HEK293 (cell line): ENCODE measurements around the gene KRTAP5-8.

Source experiments
- KLF9 ChIP-seq: fragments of 450-650 bp; formaldehyde crosslinking; IDR thresholded peaks from 2 replicates; pipeline ENCODE4 v1.5.1; 2016; ENCODE audit warnings: missing biosample characterization, missing genetic modification characterization, low read depth
- ZNF341 ChIP-seq: fragments of 450-650 bp; formaldehyde crosslinking; IDR thresholded peaks from 2 replicates; pipeline ENCODE4; 2016; ENCODE audit warnings: low read depth, missing biosample characterization, missing genetic modification characterization
- ZNF394 ChIP-seq: fragments of 450-650 bp; formaldehyde crosslinking; IDR thresholded peaks from 2 replicates; pipeline ENCODE4 v1.5.1; 2016; ENCODE audit warnings: missing biosample characterization, missing genetic modification characterization, mild to moderate bottlenecking, moderate library complexity, borderline replicate concordance
- ZNF654 ChIP-seq: fragments of 450-650 bp; formaldehyde crosslinking; IDR thresholded peaks from 2 replicates; pipeline ENCODE4 v1.5.1; 2016; ENCODE audit warnings: low read depth, missing biosample characterization, missing genetic modification characterization
- TF ChIP-seq, protein P1 (sequence below): fragments of 450-650 bp; formaldehyde crosslinking; IDR thresholded peaks from 2 replicates; pipeline ENCODE4 v1.5.1; 2017; ENCODE audit warnings: missing biosample characterization, mild to moderate bottlenecking, missing genetic modification characterization, moderate library complexity
- TF ChIP-seq, protein P2 (sequence below): fragments of 450-650 bp; formaldehyde crosslinking; IDR thresholded peaks from 2 replicates; pipeline ENCODE4 v1.5.1; 2016; ENCODE audit warnings: missing biosample characterization, missing genetic modification characterization

DNA sequence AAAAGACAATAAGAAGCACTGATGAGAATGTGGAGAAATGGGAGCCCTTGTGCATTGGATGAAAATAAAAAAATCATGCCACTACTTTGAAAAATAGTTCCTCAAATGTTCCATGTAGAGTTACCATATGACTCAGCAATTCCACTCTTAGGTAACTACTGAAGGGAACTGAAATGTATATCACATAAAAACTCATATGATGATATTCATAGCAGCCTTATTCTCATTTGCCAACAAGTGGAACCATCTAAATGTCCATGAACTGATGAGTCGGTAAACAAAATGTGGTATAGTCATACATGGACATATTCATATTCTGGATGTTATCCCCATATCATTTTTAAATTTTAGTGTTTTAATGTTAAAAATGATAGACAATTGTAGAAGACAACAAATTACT, 13.9 kb downstream of the KRTAP5-8 start:
- no peak for TF ChIP-seq ZNF394 (tag by site-specific recombination)
- TF ChIP-seq, protein P1, sequence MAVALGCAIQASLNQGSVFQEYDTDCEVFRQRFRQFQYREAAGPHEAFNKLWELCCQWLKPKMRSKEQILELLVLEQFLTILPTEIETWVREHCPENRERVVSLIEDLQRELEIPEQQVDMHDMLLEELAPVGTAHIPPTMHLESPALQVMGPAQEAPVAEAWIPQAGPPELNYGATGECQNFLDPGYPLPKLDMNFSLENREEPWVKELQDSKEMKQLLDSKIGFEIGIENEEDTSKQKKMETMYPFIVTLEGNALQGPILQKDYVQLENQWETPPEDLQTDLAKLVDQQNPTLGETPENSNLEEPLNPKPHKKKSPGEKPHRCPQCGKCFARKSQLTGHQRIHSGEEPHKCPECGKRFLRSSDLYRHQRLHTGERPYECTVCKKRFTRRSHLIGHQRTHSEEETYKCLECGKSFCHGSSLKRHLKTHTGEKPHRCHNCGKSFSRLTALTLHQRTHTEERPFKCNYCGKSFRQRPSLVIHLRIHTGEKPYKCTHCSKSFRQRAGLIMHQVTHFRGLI (tag by site-specific recombination): no peak
- no peak for TF ChIP-seq KLF9 (tag by site-specific recombination)
- TF ChIP-seq, protein P2, sequence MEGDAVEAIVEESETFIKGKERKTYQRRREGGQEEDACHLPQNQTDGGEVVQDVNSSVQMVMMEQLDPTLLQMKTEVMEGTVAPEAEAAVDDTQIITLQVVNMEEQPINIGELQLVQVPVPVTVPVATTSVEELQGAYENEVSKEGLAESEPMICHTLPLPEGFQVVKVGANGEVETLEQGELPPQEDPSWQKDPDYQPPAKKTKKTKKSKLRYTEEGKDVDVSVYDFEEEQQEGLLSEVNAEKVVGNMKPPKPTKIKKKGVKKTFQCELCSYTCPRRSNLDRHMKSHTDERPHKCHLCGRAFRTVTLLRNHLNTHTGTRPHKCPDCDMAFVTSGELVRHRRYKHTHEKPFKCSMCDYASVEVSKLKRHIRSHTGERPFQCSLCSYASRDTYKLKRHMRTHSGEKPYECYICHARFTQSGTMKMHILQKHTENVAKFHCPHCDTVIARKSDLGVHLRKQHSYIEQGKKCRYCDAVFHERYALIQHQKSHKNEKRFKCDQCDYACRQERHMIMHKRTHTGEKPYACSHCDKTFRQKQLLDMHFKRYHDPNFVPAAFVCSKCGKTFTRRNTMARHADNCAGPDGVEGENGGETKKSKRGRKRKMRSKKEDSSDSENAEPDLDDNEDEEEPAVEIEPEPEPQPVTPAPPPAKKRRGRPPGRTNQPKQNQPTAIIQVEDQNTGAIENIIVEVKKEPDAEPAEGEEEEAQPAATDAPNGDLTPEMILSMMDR (tag by site-specific recombination): no peak
- no peak for TF ChIP-seq ZNF341
- TF ChIP-seq ZNF654 (tag by site-specific recombination): no peak
